B cell (primary cell): ENCODE results near the gene RGL1. TPM values are rescaled to one million over a fixed set of nuclear protein-coding genes. Genes with fewer than 3 reads are reported as not detected.

ENCODE experiments used
- ATAC-seq: fragments of 200-7000 bp; cut with Tn5 transposase; one replicate; pipeline ENCODE4 v1.10.0; 2021; ENCODE audit warnings: low read depth, mild to moderate bottlenecking, moderate number of reproducible peaks, moderate library complexity
- CTCF ChIA-PET: fragments of 350-600 bp; sonication (Branson Sonifier 250); formaldehyde crosslinking; loops from one replicate; lab custom pipeline; 2021; ENCODE audit warnings: antibody characterized with exemption, inconsistent platforms; lab: Charles Lee
- POLR2A ChIA-PET: fragments of 350-600 bp; sonication (Branson Sonifier 250); formaldehyde crosslinking; loops from one replicate; lab custom pipeline; 2021; ENCODE audit warnings: antibody characterized with exemption; lab: Charles Lee
- DNase-seq: peaks from one replicate; pipeline ENCODE4 v3.0.0; 2013
- H2AFZ ChIP-seq: 2 replicates; pipeline ENCODE4 v1.6.1; 2012; ENCODE audit warnings: mild to moderate bottlenecking, low read depth, low read length; ENCODE audit not compliant: insufficient read depth, poor library complexity, severe bottlenecking
- H3K27ac ChIP-seq, 2 donors: 1 replicate in 1 of 2; 2 replicates in 1 of 2; pipeline ENCODE4 v1.5.1; 2012 to 2013; ENCODE audit warnings: low read length in 2 of 2, mild to moderate bottlenecking in 2 of 2, moderate library complexity in 1 of 2
- H3K27me3 ChIP-seq, 4 experiments: fragments of 200-600 bp in 1 of 4; sonication (generic) in 1 of 4; replicated peaks in 1 of 4; 1 replicate in 2 of 4; 2 replicates in 2 of 4; pipeline versions ENCODE4 v1.6.1 to v1.7.0; 2013 to 2016; ENCODE audit warnings: low read length in 3 of 4, mild to moderate bottlenecking in 2 of 4, mixed read lengths in 1 of 4, moderate library complexity in 1 of 4; ENCODE audit not compliant: insufficient read depth in 4 of 4, control insufficient read depth in 3 of 4; ENCODE audit errors: control extremely low read depth in 1 of 4
- H3K36me3 ChIP-seq, 2 experiments: replicated peaks in 1 of 2; 1 replicate in 1 of 2; 2 replicates in 1 of 2; pipeline versions ENCODE4 v1.6.1 to v1.7.1; 2013; ENCODE audit warnings: low read length in 1 of 2; ENCODE audit not compliant: insufficient read depth in 2 of 2, control insufficient read depth in 1 of 2; ENCODE audit errors: control extremely low read depth in 1 of 2, extremely low read depth in 1 of 2
- H3K4me1 ChIP-seq, 2 donors: fragments of 200-600 bp in 1 of 2; sonication (generic) in 1 of 2; 1 replicate in 1 of 2; 2 replicates in 1 of 2; pipeline versions ENCODE4 v1.5.1 to v1.6.1; 2013 to 2017; ENCODE audit warnings: low read length in 2 of 2; ENCODE audit not compliant: control insufficient read depth in 2 of 2, insufficient read depth in 2 of 2
- H3K4me2 ChIP-seq: replicated peaks from 2 replicates; pipeline ENCODE3; 2012; ENCODE audit warnings: mild to moderate bottlenecking, low read depth, low read length; ENCODE audit not compliant: poor library complexity, severe bottlenecking
- H3K4me3 ChIP-seq, 5 experiments: fragments of 200-600 bp in 1 of 5; sonication (generic) in 1 of 5; 1 replicate in 3 of 5; 2 replicates in 2 of 5; pipeline versions ENCODE4 v1.5.1 to v1.7.0; 2011 to 2016; ENCODE audit warnings: low read length in 4 of 5, mild to moderate bottlenecking in 4 of 5, low read depth in 2 of 5, control low read depth in 1 of 5, moderate library complexity in 1 of 5; ENCODE audit not compliant: insufficient read depth in 1 of 5; ENCODE audit errors: control extremely low read depth in 1 of 5, extremely low read depth in 1 of 5
- H3K79me2 ChIP-seq: fragments of 200-600 bp; sonication (generic); one replicate; pipeline ENCODE4 v1.6.0; 2016; ENCODE audit warnings: low read length; ENCODE audit not compliant: control insufficient read depth, insufficient read depth
- H3K9ac ChIP-seq: fragments of 200-600 bp; sonication (generic); 2 replicates; pipeline ENCODE4 v1.6.1; 2017; ENCODE audit warnings: mild to moderate bottlenecking, low read length, moderate library complexity
- H3K9me3 ChIP-seq, 3 donors: one replicate each; pipeline versions ENCODE4 v1.6.1 to v1.7.1; 2013; ENCODE audit warnings: low read length in 2 of 3; ENCODE audit not compliant: control insufficient read depth in 2 of 3, insufficient read depth in 1 of 3; ENCODE audit errors: control extremely low read depth in 1 of 3
- H4K20me1 ChIP-seq: 2 replicates; pipeline ENCODE4 v1.6.0; 2012; ENCODE audit warnings: mild to moderate bottlenecking, low read length; ENCODE audit not compliant: insufficient read depth, control insufficient read depth, poor library complexity, severe bottlenecking
- H3K27ac Mint-ChIP-seq: one replicate; pipeline ENCODE4 v1.8.0; 2021; ENCODE audit warnings: mixed read lengths
- H3K27me3 Mint-ChIP-seq: one replicate; pipeline ENCODE4 v1.8.0; 2021; ENCODE audit warnings: mixed read lengths
- H3K4me1 Mint-ChIP-seq: one replicate; pipeline ENCODE4 v1.8.0; 2021; ENCODE audit warnings: mixed read lengths
- H3K4me3 Mint-ChIP-seq: one replicate; pipeline ENCODE4 v1.8.0; 2021; ENCODE audit warnings: mixed read lengths
- H3K9me3 Mint-ChIP-seq: one replicate; pipeline ENCODE4 v1.8.0; 2022; ENCODE audit warnings: mixed read lengths; ENCODE audit not compliant: insufficient read depth
- CTCF ChIP-seq: fragments of 200-600 bp; IDR thresholded peaks from one replicate; pipeline ENCODE4 v1.8.0; 2022; ENCODE audit warnings: antibody characterized with exemption, mild to moderate bottlenecking
- EZH2 ChIP-seq: IDR thresholded peaks from 2 replicates; pipeline ENCODE4 v1.6.1; 2012; ENCODE audit warnings: borderline replicate concordance, low read depth, mild to moderate bottlenecking, moderate library complexity, low read length; ENCODE audit not compliant: insufficient read depth, poor library complexity, severe bottlenecking
- WGBS: methylation state at CpG from one replicate; pipeline ENCODE4 v1.1.5; 2013; ENCODE audit warnings: missing lambda C conversion rate; ENCODE audit not compliant: insufficient coverage; 5-methylcytosine and 5-hydroxymethylcytosine counted together
- intact Hi-C: fragments of 100-400 bp; cut with micrococcal nuclease; formaldehyde crosslinking; loops from one replicate; pipeline ENCODE4 v1.10.0; 2022
- polyA plus RNA-seq: library from polyadenylated mRNA; depleted of rRNA; stranded (reverse); fragments of >200 nt; gene quantifications from 2 replicates; pipeline ENCODE4 v1.2.3, GENCODE V29; 2012
- total RNA-seq, 2 donors: library from RNA; stranded (reverse); fragments of 120-200 nt in 1 of 2; gene quantifications; 1 replicate in 1 of 2; 2 replicates in 1 of 2; pipeline versions ENCODE4 v1.2.3 to v1.2.4, GENCODE V29; 2013 to 2022

The RGL1 gene
- total and polyA plus RNA-seq, 2 donors (not counting 1 experiment from before 2014, with no cell fraction given) = 0.09 to 1.1 TPM

- Histone ChIP-seq H2AFZ (no peak overlapping the region), H3K4me3 (no peak overlapping the region), H3K9me3 (no peaks in the 10 kb centered on the region), H3K27ac (no peak overlapping the region), H3K27me3 (no peaks in the 10 kb centered on the region), H3K9ac (no peak overlapping the region), H3K79me2 (no peaks in the 10 kb centered on the region), H3K36me3 (no peaks in the 10 kb centered on the region), H4K20me1 (no peaks in the 10 kb centered on the region), H3K4me1 (no peaks in the 10 kb centered on the region), H3K4me2 (no peak overlapping the region)
- Mint-ChIP-seq H3K4me3 (no peak overlapping the region), H3K4me1 (no peaks in the 10 kb centered on the region), H3K27me3 (peaks cover 7% of the 10 kb centered on the region), H3K9me3 (no peaks in the 10 kb centered on the region), H3K27ac (no peak overlapping the region)
- TF ChIP-seq EZH2 (no peak), CTCF (no peak)
- intact Hi-C loops = no loop called here
- ChIA-PET CTCF (interaction anchor here (1.3 to 2.3 kb wide), 2 partner anchors 34 to 226 kb away, joined by 4 to 8 read pairs; no protein-coding TSS in a partner anchor), POLR2A (no interaction called here)
- DNase-seq = no peak
- WGBS = 80% methylated on average over 2 of the region's 4 CpGs
- no peak for ATAC-seq
Measured at GRCh38 chr1:183881387-183882131, 76.6 kb downstream of the RGL1 start.

DNA sequence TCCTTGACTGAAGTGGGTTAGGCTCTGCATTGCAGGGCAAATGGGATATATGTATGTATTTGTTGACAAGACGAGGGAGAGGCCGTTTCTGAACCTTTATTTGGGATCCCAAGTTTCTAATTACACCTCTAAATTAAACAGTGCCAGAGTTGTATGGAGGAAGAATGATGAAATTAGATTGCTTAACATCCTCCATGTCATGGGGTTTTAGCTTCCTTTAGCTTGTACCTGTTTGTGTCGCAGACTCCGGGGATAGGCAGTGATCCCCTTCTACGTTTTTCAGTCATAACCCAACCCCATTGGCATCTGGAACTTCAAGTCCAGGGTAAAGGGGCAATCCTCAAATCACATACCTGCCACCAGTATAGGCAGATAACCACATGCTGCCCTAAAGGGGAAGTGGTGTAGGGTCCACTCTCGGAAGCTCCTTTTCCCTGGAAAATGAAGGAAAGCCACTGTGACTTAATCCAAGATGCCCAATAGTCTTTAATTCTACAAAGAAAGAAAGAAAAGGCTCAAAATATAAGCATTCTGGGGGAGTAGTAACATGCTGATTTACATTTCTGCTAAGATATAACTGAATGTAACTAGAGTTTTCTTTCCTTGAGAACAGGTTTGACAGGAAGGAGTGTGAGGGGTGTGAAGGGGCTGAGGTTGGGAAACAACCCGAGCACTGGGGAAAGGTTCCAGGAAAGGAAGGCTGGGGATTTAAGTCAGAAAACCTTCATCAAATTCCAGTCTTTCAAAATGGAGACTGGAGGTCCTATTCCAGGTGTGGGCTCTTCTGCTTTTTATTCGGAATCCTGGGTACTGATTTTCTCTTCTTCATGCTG lies 77.6 kb downstream of the RGL1 start:
- Mint-ChIP-seq H3K4me3 (no peak overlapping the region), H3K27ac (no peak overlapping the region), H3K4me1 (no peaks in the 10 kb centered on the region), H3K9me3 (no peaks in the 10 kb centered on the region), H3K27me3 (peaks cover 7% of the 10 kb centered on the region)
- Histone ChIP-seq H3K4me2 (no peak overlapping the region), H3K27me3 (no peaks in the 10 kb centered on the region), H3K79me2 (no peaks in the 10 kb centered on the region), H3K4me1 (no peaks in the 10 kb centered on the region), H4K20me1 (no peaks in the 10 kb centered on the region), H3K9ac (no peak overlapping the region), H3K36me3 (no peaks in the 10 kb centered on the region), H3K9me3 (no peaks in the 10 kb centered on the region), H2AFZ (no peak overlapping the region), H3K4me3 (no peak overlapping the region), H3K27ac (no peak overlapping the region)
- intact Hi-C loops = no loop called here
- DNase-seq (no peak), ATAC-seq (no peak)
- WGBS = 93% methylated on average over 3 of the region's 8 CpGs
- TF ChIP-seq CTCF = no peak
- no peak for TF ChIP-seq EZH2
- ChIA-PET POLR2A (no interaction called here), CTCF (interaction anchor here (1.3 to 2.3 kb wide), 2 partner anchors 33 to 227 kb away, joined by 4 to 8 read pairs; no protein-coding TSS in a partner anchor)
